GM19240 (cell line): ENCODE measurements around the gene RUNX1.

Experiments
- DNase-seq: peaks from one replicate; pipeline ENCODE4 v3.0.0; 2011; ENCODE audit warnings: low spot score; ENCODE audit not compliant: insufficient read length

The RUNX1 gene

GRCh38 chr21:35062016-35062415, 12.9 kb upstream of the RUNX1 start:
- no peak for DNase-seq

- no peak for DNase-seq
Measured at GRCh38 chr21:35059742-35060141, 10.6 kb upstream of the RUNX1 start.

- DNase-seq: no peak
Measured at GRCh38 chr21:35058058-35058457, 9.0 kb upstream of the RUNX1 start.

- no peak for DNase-seq
Measured at GRCh38 chr21:35057428-35057827, 8.3 kb upstream of the RUNX1 start.

GRCh38 chr21:35053356-35054096, 4.4 kb upstream of the RUNX1 start:
- no peak for DNase-seq

- DNase-seq: no peak
Measured at GRCh38 chr21:35052801-35053200, 3.7 kb upstream of the RUNX1 start.

GRCh38 chr21:35051287-35051818, 2.3 kb upstream of the RUNX1 start:
- no peak for DNase-seq

- DNase-seq: no peak
Measured at GRCh38 chr21:35050348-35051286, 1.5 kb upstream of the RUNX1 start.

GRCh38 chr21:35048183-35048601, 910 bp downstream of the RUNX1 start:
- DNase-seq: no peak

GRCh38 chr21:35046880-35047229, 2.2 kb downstream of the RUNX1 start:
- DNase-seq: no peak

GRCh38 chr21:35046263-35046624, 2.9 kb downstream of the RUNX1 start:
- no peak for DNase-seq

GRCh38 chr21:35045542-35046262, 3.4 kb downstream of the RUNX1 start:
- no peak for DNase-seq

- DNase-seq: no peak
Measured at GRCh38 chr21:35044770-35045541, 4.1 kb downstream of the RUNX1 start.

- no peak for DNase-seq
Measured at GRCh38 chr21:35044128-35044527, 5.0 kb downstream of the RUNX1 start.

- no peak for DNase-seq
Measured at GRCh38 chr21:35043549-35043948, 5.6 kb downstream of the RUNX1 start.

GRCh38 chr21:35042836-35043235, 6.3 kb downstream of the RUNX1 start:
- no peak for DNase-seq

- DNase-seq: no peak
Measured at GRCh38 chr21:35041881-35042280, 7.2 kb downstream of the RUNX1 start.

- no peak for DNase-seq
Measured at GRCh38 chr21:35041122-35041521, 8.0 kb downstream of the RUNX1 start.

GRCh38 chr21:35039595-35040289, 9.4 kb downstream of the RUNX1 start:
- DNase-seq: no peak

GRCh38 chr21:35038772-35039319, 10.3 kb downstream of the RUNX1 start:
- no peak for DNase-seq
